H1 (cell line): ENCODE measurements around the gene MGARP. TPM values are rescaled to one million over a fixed set of nuclear protein-coding genes. Genes with fewer than 3 reads are reported as not detected.
"Not testable (repeated sequence)": the region's sequence is repeated elsewhere in the genome, so short reads cannot be mapped to it uniquely, and the experiment has no call there.

Source experiments
- CTCF ChIA-PET: fragments of 300-600 bp; sonication (Branson Sonifier 250); formaldehyde crosslinking; loops from one replicate; lab custom pipeline; 2021; ENCODE audit not compliant: partially characterized antibody; lab: Charles Lee
- POLR2A ChIA-PET: fragments of 300-600 bp; sonication (Branson Sonifier 250); formaldehyde crosslinking; loops from one replicate; lab custom pipeline; 2021; ENCODE audit warnings: inconsistent platforms; ENCODE audit not compliant: partially characterized antibody; lab: Charles Lee
- DNase-seq, 2 experiments: peaks; one replicate each; pipeline versions ENCODE4 v3.0.0 to v3.0.0-alpha.2; 2010 to 2022; ENCODE audit warnings: low spot score in 2 of 2, low read depth in 1 of 2, mixed read lengths in 1 of 2
- FAIRE-seq: peaks from 2 replicates; lab custom pipeline; 2011; peaks lifted over from hg19 to GRCh38; lab: Jason Lieb, UNC
- H2AFZ ChIP-seq: 2 replicates; pipeline ENCODE4 v1.8.1; 2012; ENCODE audit warnings: low read length, inconsistent platforms
- H2AK5ac ChIP-seq: 2 replicates; pipeline ENCODE4 v1.6.1; 2013; ENCODE audit warnings: low read depth, low read length
- H2BK120ac ChIP-seq: replicated peaks from 2 replicates; pipeline ENCODE3; 2013; ENCODE audit warnings: low read depth, low read length, inconsistent platforms
- H2BK12ac ChIP-seq: 2 replicates; pipeline ENCODE4 v1.6.1; 2013; ENCODE audit warnings: low read depth, low read length
- H2BK15ac ChIP-seq: 2 replicates; pipeline ENCODE4 v1.6.1; 2013; ENCODE audit warnings: low read length
- H2BK20ac ChIP-seq: 2 replicates; pipeline ENCODE4 v1.6.1; 2013; ENCODE audit warnings: low read length
- H2BK5ac ChIP-seq: 2 replicates; pipeline ENCODE4 v1.6.1; 2013; ENCODE audit warnings: low read depth, low read length
- H3K14ac ChIP-seq: 2 replicates; pipeline ENCODE4 v1.6.1; 2013; ENCODE audit warnings: inconsistent platforms; ENCODE audit not compliant: insufficient read length
- H3K18ac ChIP-seq: 2 replicates; pipeline ENCODE4 v1.6.1; 2013; ENCODE audit warnings: low read length; ENCODE audit errors: extremely low read depth
- H3K23ac ChIP-seq: 2 replicates; pipeline ENCODE4 v1.6.1; 2013; ENCODE audit warnings: inconsistent platforms; ENCODE audit not compliant: insufficient read length
- H3K23me2 ChIP-seq: 2 replicates; pipeline ENCODE4 v1.6.1; 2013; ENCODE audit warnings: low read depth, low read length
- H3K27ac ChIP-seq: 2 replicates; pipeline ENCODE4 v1.6.1; 2011; ENCODE audit warnings: low read depth, low read length, inconsistent platforms
- H3K27me3 ChIP-seq, 4 experiments: replicated peaks in 1 of 4; 1 replicate in 1 of 4; 2 replicates in 3 of 4; pipeline versions ENCODE4 v1.6.1 to v1.8.1; 2011 to 2013; ENCODE audit warnings: low read length in 3 of 4, mild to moderate bottlenecking in 3 of 4, inconsistent platforms in 2 of 4, mixed read lengths in 2 of 4, moderate library complexity in 1 of 4; ENCODE audit not compliant: control insufficient read depth in 3 of 4, insufficient read depth in 3 of 4; ENCODE audit errors: extremely low read depth in 1 of 4
- H3K36me3 ChIP-seq, 4 experiments: 2 replicates each; pipeline versions ENCODE4 v1.6.1 to v1.8.1; 2011 to 2013; ENCODE audit warnings: mild to moderate bottlenecking in 4 of 4, low read length in 3 of 4, moderate library complexity in 2 of 4, control low read depth in 1 of 4, inconsistent platforms in 1 of 4; ENCODE audit not compliant: insufficient read depth in 4 of 4, control insufficient read depth in 2 of 4
- H3K4ac ChIP-seq: replicated peaks from 2 replicates; pipeline ENCODE3; 2013; ENCODE audit warnings: low read length, low read depth, mixed read lengths, inconsistent platforms; ENCODE audit not compliant: insufficient read length
- H3K4me1 ChIP-seq, 4 experiments: replicated peaks in 1 of 4; 1 replicate in 1 of 4; 2 replicates in 3 of 4; pipeline versions ENCODE4 v1.6.1 to v1.8.1; 2011 to 2013; ENCODE audit warnings: low read length in 3 of 4, inconsistent platforms in 2 of 4, mixed read lengths in 1 of 4; ENCODE audit not compliant: insufficient read depth in 4 of 4, control insufficient read depth in 3 of 4
- H3K4me2 ChIP-seq, 2 experiments: 2 replicates each; pipeline versions ENCODE4 v1.6.1 to v1.8.1; 2011 to 2013; ENCODE audit warnings: low read depth in 2 of 2, low read length in 2 of 2, control low read depth in 1 of 2, inconsistent platforms in 1 of 2, mild to moderate bottlenecking in 1 of 2; ENCODE audit not compliant: insufficient read depth in 1 of 2
- H3K4me3 ChIP-seq, 4 experiments: fragments of 200-600, 300-600 bp in 1 of 4; sonication (generic), shearing (Covaris generic), sonication (Bioruptor Twin) in 1 of 4; 2 replicates each; pipeline versions ENCODE4 v1.5.1 to v1.8.1; 2011 to 2016; ENCODE audit warnings: low read length in 4 of 4, low read depth in 3 of 4, control low read depth in 2 of 4, inconsistent platforms in 2 of 4, mild to moderate bottlenecking in 2 of 4, mixed read lengths in 1 of 4, moderate library complexity in 1 of 4; ENCODE audit not compliant: insufficient read depth in 2 of 4; ENCODE audit errors: extremely low read depth in 1 of 4
- H3K56ac ChIP-seq: replicated peaks from 2 replicates; pipeline ENCODE3; 2013; ENCODE audit warnings: low read depth, mild to moderate bottlenecking, mixed read lengths, low read length, inconsistent platforms; ENCODE audit not compliant: insufficient read length
- H3K79me1 ChIP-seq: 2 replicates; pipeline ENCODE4 v1.6.1; 2013; ENCODE audit warnings: low read depth, low read length, control low read depth
- H3K79me2 ChIP-seq, 2 experiments: 2 replicates each; pipeline versions ENCODE4 v1.6.1 to v1.8.1; 2012 to 2013; ENCODE audit warnings: low read length in 2 of 2, mild to moderate bottlenecking in 2 of 2, inconsistent platforms in 1 of 2; ENCODE audit not compliant: insufficient read depth in 2 of 2, control insufficient read depth in 1 of 2
- H3K9ac ChIP-seq, 4 experiments: replicated peaks in 1 of 4; 1 replicate in 1 of 4; 2 replicates in 3 of 4; pipeline versions ENCODE4 v1.6.1 to v1.8.1; 2011 to 2013; ENCODE audit warnings: low read depth in 3 of 4, low read length in 3 of 4, control low read depth in 2 of 4, mild to moderate bottlenecking in 2 of 4, moderate library complexity in 2 of 4, inconsistent platforms in 1 of 4; ENCODE audit errors: extremely low read depth in 1 of 4
- H3K9me3 ChIP-seq, 2 experiments: 2 replicates each; pipeline versions ENCODE4 v1.6.1 to v1.8.1; 2012 to 2013; ENCODE audit warnings: mild to moderate bottlenecking in 2 of 2, moderate library complexity in 2 of 2, control low read depth in 1 of 2, inconsistent platforms in 1 of 2, low read depth in 1 of 2, low read length in 1 of 2, mixed read lengths in 1 of 2; ENCODE audit not compliant: insufficient read depth in 2 of 2
- H4K20me1 ChIP-seq, 2 experiments: replicated peaks in 1 of 2; 2 replicates each; pipeline versions ENCODE3 to v1.8.1; 2011 to 2013; ENCODE audit warnings: inconsistent platforms in 2 of 2, low read length in 2 of 2, mild to moderate bottlenecking in 1 of 2; ENCODE audit not compliant: insufficient read depth in 2 of 2, control insufficient read depth in 1 of 2
- H4K5ac ChIP-seq: 2 replicates; pipeline ENCODE4 v1.6.1; 2013; ENCODE audit warnings: low read length, low read depth, mixed read lengths, inconsistent platforms; ENCODE audit not compliant: insufficient read length
- H4K8ac ChIP-seq: 2 replicates; pipeline ENCODE4 v1.8.0; 2013; ENCODE audit warnings: mild to moderate bottlenecking, moderate library complexity, low read length, inconsistent platforms; ENCODE audit not compliant: insufficient read depth; ENCODE audit errors: extremely low read depth
- H4K91ac ChIP-seq: replicated peaks from 2 replicates; pipeline ENCODE3; 2013; ENCODE audit warnings: low read length, mixed read lengths, inconsistent platforms; ENCODE audit not compliant: insufficient read length
- WGBS, 2 experiments: shearing (Covaris generic) in 1 of 2; methylation state at CpG; one replicate each; pipeline versions ENCODE4 v1.1.6 to v1.1.7; 2013 to 2015; ENCODE audit warnings: low lambda C conversion rate in 2 of 2, mixed read lengths in 2 of 2, inconsistent platforms in 1 of 2, low coverage in 1 of 2, missing lambda C conversion rate in 1 of 2; ENCODE audit not compliant: insufficient replicate concordance in 2 of 2, insufficient coverage in 1 of 2, insufficient read length in 1 of 2; ENCODE audit errors: extremely low coverage in 1 of 2, missing lambda C conversion rate in 1 of 2; 5-methylcytosine and 5-hydroxymethylcytosine counted together
- polyA plus RNA-seq, 7 experiments: library from polyadenylated mRNA; depleted of rRNA in 3 of 7; stranded (reverse) in 5 of 7; unstranded in 2 of 7; fragments of >200 nt in 5 of 7; fragments of 200-250 nt in 2 of 7; gene quantifications; 1 replicate in 5 of 7; 2 replicates in 1 of 7; 4 replicates in 1 of 7; pipeline versions ENCODE4 v1.2.1 to v1.2.3, GENCODE V29; 2011 to 2013; ENCODE audit warnings: missing spikeins in 2 of 7, mixed read lengths in 2 of 7
- total RNA-seq: library from RNA; stranded (reverse); fragmentation: NEBNext Ultra II Directional; extraction: Animal tissue kit (Norgen Biotek cat#: 25700); gene quantifications from 2 replicates; pipeline ENCODE4 v1.2.1, GENCODE V29; 2021

MGARP gene
- total and polyA plus RNA-seq, 2 of the 8 experiments (the other 6 are each of a cell fraction or from before 2014, with no cell fraction given) = 2.8 to 4.5 TPM

DNA sequence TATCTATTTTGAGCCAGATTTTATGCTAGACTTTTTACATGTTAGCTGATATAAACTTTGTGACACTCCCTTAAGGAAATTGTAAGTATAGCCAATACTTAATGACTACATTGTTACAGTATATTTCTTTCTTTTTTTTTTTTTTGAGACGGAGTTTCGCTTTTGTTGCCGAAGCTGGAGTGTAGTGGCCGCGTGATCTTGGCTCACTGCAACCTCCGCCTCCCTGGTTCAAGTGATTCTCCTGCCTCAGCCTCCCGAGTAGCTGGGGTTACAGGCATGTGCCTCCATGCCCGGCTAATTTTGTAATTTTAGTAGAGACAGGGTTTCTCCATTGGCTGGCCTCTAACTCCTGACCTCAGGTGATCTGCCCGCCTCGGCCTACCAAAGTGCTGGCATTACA, 33.4 kb upstream of the MGARP start:
- H3K79me1 ChIP-seq, CTCF ChIA-PET, H3K4me2 ChIP-seq, DNase-seq, H3K4ac ChIP-seq, H3K9ac ChIP-seq, H4K91ac ChIP-seq, H3K23me2 ChIP-seq, H4K8ac ChIP-seq, H2BK120ac ChIP-seq, H3K27ac ChIP-seq, FAIRE-seq, H3K14ac ChIP-seq, H3K9me3 ChIP-seq, H4K5ac ChIP-seq, H3K27me3 ChIP-seq, H3K56ac ChIP-seq, H2BK12ac ChIP-seq, H2AK5ac ChIP-seq, H2BK15ac ChIP-seq, H2BK20ac ChIP-seq, H3K36me3 ChIP-seq, H2AFZ ChIP-seq, H3K23ac ChIP-seq, H3K4me3 ChIP-seq, H3K18ac ChIP-seq, H2BK5ac ChIP-seq, H3K4me1 ChIP-seq: not testable (repeated sequence)
- 91% methylated on average over 9 of the region's 10 CpGs; no CpG with 5 or more reads in 1 of the 2 experiments for WGBS, 2 experiments
- Histone ChIP-seq H3K79me2 (peaks cover 42 to 99% of the 10 kb centered on the region in 2 experiments), H4K20me1 (peaks cover 11 to 18% of the 10 kb centered on the region in 2 experiments)
- POLR2A ChIA-PET = interaction anchor here (0.6 kb wide), 1 partner anchor 369 kb away, joined by 3 read pairs; no protein-coding TSS in a partner anchor
